NCI-H146 (cell line): ENCODE results near the gene NPAS2.

Experiments used
- DNase-seq: peaks from one replicate; lab custom pipeline; 2025; lab: John Stamatoyannopoulos, UW

NPAS2 gene

DNA sequence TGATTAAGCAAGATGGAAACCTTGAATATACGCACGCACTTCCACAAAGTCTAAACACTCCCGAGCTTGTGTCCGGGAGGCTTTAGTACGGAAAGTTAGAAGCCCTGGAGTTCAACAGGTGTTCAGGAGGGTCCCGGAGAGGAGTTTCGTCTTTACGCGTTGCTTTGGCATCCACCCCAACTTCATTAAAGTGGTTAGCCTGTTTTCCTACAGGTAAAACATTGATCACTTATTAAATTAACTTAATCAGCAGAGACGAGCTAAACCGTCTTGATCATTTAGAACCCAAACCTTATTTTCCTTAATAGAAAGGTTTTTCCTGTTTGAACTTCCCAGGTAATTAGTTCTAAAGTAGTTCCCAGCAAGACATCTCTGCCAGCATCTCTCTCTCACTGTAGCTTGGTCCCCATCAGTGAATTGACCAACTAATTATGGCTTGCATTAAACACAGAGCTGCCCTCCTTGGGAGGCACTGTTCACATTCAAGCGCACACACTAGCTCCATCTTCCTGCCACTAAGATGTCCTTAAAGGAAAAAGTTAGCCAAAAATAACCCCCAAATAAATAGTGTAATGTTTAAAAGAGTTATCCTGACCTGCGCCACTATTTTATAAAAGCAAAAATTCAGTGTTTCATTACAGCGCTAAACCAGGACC is 1.4 kb downstream of the NPAS2 start:
- no peak for DNase-seq

DNA sequence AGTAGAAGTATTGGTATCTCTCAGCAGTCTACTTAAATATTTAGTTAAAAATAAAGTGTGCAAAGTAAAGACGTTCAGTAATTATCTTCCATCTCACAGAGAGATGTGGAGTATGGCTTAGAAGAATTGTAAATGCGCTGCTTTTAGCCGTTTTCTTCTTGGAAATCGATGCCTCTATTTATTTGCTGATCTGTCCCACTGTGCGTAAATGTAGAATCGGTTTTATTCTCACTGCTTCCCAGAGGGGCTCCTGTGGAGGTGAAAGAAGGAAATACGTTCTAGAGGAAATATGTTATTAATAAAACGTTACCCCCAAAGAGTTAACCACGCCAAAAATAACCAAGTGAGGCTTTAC is 1.9 kb downstream of the NPAS2 start:
- no peak for DNase-seq

DNA sequence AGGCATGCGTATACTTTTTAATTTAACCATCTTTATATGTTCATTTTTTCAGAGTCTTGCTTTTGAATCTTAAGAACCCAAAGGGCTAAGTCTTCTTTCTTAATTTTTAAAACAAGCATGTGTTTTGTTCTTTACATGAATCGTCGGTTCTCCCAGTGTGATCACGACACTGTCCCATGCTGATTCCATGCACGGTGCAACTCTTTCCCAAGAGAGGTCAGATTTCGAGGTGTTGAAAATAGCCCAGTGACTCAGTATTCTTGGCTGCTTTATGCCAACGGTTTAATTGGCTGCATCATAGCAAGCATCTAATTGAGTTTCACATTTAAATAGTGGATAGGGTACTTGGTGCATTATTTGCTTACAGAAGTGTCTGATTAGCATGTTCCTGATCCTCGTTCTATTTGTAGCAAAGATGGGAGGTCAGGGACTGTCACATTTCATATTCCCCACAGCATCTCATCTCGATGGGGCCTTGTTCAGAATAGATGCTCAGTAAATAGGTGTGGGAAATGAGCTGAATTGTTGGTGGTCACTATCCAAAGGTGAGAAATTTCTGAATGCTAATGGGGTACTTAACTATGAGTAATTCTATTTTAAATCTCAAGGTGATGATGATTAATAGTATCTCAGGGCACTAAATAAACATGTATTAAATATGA is 2.8 kb downstream of the NPAS2 start:
- DNase-seq: no peak

DNA sequence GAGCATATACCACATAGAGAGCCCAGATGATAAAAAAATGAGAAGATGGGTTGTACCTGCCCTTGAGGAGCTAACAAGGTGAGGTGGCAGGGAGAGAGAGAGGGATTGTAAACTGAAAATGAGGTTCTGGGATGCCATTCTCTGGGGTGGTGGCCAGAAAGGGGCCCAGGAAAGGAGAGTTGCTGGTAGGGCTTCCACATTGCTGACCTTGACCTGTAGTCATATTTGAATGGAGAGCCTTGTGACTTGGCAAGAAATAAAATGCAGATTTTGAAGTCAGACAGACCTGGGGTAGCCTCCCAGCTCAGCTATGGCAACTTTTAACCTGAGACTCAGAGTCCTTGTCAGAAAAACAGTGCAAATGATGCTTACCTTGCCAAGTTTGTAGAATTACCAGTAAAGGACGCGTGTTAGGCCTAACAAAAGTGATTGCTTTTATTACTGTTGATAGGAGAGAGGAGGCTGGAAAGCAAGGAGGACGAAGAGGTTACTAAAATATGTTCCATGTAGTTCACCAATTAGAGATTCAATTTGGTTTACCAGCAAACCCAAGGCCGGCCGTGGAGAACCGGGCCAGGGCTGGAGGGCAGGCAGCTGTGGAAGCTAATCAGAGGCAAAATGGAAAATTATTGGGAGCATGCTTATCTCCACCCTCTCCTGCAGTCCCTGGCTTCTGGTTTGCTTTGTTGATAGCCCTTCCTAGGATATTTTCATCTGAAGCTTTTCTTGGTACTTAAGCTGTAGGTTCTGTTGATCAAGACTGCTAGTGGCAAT is 3.9 kb downstream of the NPAS2 start:
- DNase-seq: no peak

DNA sequence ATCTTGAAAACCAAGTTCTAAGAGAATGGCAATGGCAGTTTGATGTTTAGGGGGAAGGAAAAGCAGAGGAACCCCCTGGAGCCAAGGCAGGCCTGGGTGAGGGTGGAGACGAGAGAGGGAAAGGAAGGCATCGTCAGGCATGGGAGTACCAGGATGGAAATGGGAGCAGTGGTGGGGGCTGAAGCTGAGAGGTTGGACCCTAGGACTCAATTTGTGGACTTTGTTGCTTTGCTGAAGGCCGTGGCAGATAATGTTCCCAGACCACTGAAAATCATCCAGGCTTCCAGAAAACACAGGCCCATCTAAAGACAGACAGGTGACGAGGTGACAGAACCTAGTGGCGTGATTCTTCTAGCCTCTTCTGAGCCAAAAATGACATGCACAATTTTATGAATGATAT is 4.9 kb downstream of the NPAS2 start:
- no peak for DNase-seq

DNA sequence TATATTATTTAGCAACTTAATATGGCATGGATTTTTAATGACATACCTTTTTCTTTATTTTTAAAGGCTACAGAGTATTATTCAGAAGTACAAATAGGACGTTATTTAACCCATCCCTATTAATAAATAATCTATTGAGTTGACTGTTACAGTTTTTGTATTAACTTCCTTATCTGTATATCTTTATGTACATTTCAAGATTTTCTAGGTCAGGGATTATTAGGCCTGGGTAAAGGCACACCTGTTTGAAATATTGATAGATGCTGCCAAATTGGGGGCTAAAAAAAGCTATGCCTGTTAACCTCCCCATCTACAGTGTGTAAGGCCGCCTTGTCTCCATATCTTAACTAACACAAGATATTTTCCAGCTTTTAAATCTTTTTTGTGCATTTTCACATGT is 6.6 kb downstream of the NPAS2 start:
- DNase-seq: no peak

DNA sequence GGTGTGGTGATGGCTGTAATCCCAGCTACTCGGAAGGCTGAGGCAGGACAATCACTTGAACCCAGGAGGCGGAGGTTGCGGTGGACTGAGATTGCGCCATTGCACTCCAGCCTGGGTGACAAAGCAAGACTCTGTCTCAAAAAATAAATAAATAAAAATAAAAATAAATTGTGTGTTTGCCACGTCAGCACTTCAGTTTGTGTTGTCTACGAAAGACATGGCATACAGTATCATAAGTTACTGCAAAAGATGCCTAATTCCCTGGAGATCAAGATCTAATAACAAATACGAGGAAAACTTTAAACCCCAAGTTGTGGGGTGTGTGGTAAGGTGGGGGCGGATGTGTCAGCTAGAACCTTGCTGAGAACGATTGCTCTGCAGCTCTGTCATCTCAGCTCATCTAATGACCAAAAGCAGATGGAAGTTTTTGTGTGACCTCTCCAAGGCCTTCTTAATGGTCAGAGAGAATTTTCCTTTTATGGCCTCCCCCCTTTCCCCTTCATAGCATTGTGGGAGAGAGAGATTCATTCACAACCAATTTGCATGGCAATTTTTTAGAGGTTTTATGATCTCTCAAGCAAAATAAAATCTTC is 11.3 kb downstream of the NPAS2 start:
- no peak for DNase-seq

DNA sequence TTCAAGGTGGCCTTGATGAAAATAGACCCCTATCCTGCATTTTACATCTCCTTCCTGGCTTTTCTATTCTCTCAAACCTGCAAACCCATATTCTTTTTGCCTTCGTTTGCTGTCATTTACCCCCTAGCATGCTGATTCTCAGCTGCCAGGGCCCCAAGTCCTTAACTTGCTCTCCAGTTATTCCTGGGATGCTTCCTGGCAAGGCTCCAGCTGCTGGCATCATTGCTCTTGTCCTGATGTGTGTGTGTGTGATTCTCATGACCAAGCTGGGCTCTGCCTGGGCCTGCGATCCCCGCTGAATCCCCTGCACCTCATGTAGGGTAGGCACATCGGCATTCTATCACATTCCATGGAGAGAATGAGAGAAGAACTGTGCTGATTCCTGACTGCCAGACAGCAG is 11.9 kb downstream of the NPAS2 start:
- no peak for DNase-seq

DNA sequence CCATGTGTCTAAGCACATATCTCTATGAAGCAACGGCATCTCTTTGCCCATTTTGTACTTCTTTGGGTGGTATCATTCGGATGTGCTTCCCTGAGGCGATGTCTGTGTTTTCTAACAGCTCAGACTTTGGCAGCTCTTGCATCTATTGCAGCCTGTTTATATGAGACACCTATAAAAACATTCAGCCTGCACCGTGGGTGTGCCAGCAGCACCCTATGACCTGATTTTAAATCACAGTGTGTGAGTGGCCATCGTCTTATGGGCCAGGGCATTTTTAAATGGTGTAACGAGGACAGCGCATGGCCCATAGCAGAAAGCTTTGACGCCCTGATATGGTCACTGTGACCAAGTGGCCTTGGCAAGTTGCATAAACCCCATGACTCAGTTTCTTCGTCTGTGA is 12.9 kb downstream of the NPAS2 start:
- no peak for DNase-seq

DNA sequence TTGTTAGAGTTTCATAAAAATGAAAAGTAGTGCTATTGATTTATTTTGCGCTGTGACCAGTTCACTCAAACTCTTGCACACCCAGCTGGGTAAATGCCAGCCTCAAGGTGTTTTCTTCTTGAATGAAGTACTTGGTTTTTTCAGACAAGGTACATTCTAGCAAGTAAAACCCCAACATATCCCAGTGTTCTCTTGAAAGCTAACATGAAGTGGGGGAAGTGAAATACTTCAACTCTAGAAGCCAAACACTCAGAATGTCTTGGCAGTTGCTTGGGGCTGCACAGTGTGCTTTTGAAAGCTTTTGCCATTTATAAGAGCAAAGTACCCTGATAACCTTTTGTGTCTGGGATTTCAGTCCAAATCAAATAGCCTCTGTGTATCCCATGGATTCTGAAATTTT is 13.4 kb downstream of the NPAS2 start:
- no peak for DNase-seq

DNA sequence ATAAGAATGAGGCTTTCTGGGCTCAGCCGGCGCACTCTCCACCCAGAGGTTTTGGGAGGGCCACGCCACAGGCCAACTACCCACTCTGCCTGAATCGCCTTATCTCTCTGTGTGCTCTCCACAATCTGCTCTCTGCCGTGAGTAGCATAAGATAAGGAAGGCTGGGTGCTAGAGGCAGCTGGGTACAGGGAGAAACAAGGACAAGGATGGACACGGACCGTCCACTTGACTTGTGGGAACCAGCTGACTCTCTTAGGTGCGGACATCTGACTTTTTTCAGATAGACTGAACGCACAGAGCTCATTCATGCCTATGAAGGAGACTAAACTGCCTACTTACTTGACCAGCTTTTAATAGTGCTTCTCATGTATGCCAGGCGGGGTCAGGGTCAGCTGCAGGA is 14.3 kb downstream of the NPAS2 start:
- DNase-seq: no peak

DNA sequence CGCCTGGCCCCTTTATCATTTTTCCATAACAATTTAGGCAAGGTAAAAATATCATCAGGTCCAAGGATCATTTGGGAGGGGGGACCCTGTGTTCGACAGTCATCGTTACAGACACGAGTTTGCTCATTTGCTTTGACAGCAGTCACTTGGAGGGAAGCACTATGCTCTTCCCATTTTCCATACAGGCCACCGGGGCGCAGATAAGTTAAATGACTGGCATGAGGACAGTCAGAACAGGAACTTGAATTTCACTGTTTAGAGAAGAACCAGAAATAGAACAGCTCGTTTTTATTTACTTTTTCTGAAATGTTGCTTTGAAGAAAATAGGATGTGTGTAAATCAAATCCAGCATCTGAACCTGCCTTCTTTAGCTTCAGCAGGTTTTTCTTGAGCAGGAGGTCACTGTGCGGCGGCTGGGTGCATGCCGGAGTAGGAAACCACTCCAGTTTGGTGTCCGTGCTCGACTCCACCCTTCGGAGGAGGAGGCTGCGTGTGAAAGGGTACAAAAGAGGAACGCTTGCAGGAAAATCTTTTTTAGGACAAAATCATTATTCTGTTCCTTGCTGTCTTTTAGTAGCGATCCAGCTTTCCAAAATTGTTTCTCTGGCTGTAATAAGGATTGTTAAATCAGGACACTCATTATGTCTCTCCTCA is 15.2 kb downstream of the NPAS2 start:
- DNase-seq: no peak

DNA sequence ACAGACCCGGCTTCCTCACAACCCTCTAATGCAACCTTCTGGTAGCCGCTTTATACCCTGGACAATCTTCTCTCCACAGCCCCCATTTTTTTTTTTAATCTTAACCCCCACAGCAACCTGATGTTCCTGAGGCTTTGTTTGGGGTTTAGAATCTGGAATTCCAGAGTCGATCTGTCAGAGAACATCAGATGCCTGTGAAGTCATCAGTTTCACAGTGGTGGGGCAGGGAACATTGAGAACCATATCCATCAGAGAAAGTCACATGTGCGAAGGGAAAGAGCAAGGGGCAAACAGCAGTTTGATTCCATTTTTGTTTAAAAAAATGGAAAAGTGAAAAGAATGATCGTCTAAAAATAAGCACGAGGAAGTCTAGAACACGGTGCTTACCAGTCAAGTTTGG is 20.6 kb downstream of the NPAS2 start:
- DNase-seq: no peak

DNA sequence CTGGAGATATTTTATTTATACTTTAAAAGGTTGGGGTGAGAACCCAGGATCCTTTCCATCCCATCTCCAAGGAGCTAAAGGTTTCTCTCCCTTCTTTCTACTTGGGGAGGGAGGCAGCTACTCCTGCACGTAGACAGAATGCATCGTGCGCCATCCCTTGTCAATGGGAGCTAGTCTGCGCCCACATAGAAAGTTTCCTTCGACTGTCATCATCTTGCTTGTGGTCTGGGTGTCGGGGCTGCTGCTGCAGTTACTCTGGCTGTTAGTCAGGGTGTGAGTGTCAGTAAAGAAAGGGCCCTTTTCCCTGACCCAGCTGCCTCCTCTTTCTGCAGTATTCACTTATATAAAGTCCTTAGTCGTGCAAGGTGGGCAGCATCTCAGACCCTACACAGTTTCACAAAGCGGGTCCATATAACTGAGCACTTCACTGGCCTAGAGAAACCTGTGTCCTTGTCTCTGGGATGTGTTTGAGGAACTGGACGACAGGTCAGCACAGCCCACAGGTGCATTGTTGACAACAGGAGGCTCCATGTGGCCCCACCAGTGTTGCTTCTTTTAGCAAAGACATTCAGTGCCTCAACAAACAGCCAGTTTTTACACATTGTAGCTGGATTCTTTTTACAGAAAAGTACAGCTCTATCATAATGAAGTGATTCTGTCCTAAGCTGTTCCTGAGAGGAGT is 22.4 kb downstream of the NPAS2 start:
- DNase-seq: no peak

DNA sequence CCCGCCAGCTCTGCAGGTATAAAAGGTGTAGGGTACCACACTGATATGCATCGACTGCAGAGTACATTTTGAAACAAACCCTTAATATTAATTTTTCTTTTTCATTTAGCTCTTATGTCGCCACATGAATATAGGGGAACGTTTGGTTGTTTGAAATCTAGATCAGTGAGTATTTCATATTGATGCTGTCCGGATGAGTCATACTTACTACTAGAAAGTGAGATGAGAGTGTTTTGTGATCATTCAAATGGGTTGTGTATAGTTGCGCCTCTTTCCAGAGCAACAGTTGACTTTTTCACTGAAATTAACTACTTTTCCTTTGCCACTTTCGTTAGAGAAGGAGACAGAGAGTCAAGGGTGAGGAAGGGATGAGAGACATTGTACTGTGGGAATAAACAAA is 24.6 kb downstream of the NPAS2 start:
- no peak for DNase-seq

DNA sequence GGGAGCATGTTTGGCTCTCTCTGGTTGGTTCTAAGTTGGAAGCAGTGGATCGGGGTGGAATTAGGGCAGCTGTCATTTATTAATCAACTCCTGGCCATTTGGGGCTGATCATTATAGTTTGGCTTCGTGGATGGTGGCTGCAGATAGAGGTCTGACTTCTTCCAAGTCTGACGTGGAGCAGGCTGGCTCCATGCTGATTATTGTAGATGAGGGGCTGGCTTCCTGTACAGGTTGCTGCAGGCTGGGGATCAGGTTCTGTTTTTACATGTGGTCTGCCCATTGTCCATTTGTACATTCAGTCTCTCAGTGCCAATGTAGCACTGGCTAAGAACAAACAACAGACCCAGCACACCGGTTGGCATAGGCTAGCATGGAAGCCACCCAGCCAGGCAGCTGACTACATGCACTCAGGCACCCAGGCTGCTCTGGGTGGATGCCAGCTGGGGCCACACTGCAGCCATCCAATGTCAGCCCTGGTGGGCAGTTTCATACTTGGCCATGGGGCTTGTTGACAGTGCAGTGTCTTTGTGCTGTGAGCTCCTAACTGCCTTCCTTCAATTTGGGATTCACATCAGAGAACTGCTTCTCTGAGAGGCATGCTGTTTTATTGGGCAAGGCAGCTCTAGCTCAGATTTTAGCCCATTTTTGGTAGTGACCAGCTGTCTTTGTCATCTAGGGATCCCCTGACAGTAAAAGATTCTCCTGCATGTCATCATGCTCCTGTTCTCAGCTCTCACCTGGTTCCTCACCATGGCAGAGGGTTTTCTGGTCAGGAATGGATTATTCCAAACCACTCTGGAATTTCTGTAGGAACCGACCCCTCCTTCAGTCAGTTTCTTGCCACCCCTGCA is 25.4 kb downstream of the NPAS2 start:
- DNase-seq: no peak

DNA sequence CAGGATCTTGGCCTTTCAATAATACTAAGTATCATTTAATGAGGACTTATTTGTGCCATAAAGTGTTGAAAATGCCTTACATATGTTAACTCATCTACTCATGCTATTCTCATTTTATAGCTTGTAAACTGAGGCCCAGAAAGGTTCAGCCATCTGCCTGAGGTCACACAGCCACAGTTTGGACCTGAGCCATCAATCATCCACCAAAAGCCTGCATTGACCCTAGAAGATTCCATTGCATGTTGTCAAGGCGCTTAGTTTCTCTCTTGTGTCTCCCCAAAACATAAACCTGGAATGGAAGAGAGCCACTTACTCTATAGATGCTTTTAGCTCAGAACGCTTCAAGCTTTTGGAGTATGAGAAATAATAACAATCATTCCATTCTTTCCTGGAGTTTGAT is 26.8 kb downstream of the NPAS2 start:
- DNase-seq: no peak

DNA sequence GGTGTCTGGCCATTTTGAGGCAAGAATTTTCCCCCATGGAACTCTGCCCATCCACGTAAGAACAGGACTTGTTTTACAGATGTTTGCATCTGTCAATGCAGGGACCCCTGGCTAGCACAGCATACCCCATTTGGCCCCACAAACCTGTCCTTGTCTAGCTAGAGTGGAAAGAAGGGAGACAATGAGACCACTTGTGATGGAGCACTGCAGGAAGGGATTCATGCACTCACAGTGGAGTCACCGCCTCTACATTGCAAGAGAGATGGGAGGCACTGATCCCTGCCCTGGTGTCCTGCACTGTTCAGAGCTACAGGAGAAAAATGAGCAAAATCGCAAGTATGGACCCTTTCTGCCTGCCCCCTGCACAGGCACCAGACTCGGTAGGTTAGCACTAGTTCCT is 32.5 kb downstream of the NPAS2 start:
- no peak for DNase-seq

DNA sequence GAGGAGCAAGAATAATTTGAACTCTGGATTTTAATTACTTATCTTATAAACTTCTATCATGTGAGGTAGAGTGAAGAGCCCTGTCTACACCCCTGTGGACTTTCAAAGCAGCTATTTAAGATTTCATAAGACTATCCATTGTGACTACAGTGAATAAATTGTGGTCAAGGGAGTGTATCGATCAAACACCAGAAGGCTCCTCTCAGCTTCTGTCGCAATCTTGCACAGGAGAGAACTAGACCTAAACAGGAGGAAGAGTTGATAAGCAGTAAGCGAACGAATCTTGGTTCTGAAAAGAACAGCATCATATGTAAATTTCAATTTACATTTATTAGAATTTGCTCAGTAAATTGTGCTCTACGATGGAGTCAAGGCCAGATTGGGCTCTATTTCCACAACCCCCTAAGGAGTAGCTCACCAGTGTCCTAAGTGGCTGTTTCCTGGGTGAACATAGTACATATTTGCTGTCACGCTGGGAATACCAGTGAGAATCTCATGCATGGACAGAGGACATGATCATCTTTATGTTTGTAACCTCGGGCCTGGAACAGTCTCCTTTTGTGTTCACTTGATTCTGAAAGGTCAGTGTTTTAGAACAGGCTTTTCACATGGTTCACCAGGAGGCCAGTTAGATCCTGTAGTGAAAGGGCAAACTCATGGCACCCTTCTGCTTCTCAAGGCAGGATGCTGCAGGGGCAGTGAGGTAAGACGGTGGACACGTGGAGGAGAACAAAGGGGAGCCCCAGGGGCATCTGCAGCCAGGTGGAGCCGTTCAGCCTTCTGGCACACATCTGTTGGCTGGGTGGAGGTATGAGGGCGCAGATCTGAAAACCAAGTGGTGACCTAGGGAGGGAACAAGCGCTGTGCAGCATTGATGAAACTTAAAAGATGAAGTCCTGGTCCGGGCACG is 33.3 kb downstream of the NPAS2 start:
- DNase-seq: peak; percentile 54
